ENCODE results near the gene CTIF. TPM values are rescaled to one million over a fixed set of nuclear protein-coding genes. Genes with fewer than 3 reads are reported as not detected.

Gene CTIF
- total and polyA plus RNA-seq, 7 experiments from 2014 or later = 1.3 to 11.2 (median 2.5) TPM; not detected in 2

DNA sequence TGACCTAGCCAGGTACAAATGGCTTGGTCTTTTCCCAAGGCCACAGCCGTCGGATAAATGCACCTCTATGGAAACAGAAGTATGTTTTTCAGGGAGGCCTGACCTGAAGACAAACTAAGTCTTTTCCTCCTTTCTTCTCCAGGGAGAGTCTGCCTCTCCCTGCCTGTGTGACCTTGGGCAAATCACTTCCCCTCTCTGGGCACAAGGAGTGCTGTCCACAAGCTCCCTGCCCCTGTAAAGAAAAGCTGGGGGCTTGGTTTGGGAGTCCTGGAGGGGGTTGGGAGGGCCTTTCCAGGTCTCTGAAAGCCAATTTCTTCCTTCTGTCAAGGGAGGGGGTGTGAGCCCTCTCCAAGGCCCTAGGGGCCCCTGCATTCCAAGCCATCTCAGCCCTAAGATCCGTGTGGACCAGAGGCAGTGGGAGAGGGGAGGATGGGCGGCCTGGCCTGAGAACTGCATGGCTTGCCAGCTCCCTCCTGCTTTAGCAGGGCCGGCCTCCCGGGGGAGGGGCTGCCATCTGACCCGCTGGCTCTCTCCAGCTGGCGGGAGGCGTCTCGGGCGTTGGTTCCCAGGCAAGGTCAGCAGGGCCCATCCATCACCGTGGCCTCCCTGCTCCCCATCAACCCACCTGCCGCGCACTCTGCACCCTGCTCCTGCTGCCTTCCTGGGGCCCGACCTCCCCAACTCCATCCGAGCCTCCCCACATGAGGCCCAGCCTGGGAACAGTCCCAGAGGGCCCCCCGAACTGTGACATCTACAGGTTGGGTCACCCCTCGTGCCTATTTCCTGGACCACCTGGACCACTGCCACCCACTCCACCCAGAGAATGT lies 350.5 kb downstream of the CTIF start:
- Histone ChIP-seq H3K36me3 (ENCODE audit: control insufficient read depth in 2 of 3, insufficient read depth in 3 of 3, low read length in 3 of 3) (no peaks in the 10 kb centered on the region), H3K9me3 (ENCODE audit: control insufficient read depth in 2 of 3, low read length in 3 of 3) (no peaks in the 10 kb centered on the region), H3K27ac (ENCODE audit: low read depth, low read length) (no peak overlapping the region), H3K27me3 (ENCODE audit: control insufficient read depth in 2 of 2, insufficient read depth in 2 of 2, low read length in 2 of 2) (no peaks in the 10 kb centered on the region), H3K4me1 (ENCODE audit: control insufficient read depth in 2 of 2, insufficient read depth in 2 of 2, low read length in 2 of 2) (no peaks in the 10 kb centered on the region), H3K4me3 (ENCODE audit: low read length) (no peak overlapping the region)
- intact Hi-C loops (cut with micrococcal nuclease) = no loop called here
- ChIA-PET CTCF (no interaction called here), POLR2A (no interaction called here)
- H3K27me3 Mint-ChIP-seq = peaks cover 0 to 4% (median 0%) of the 10 kb centered on the region in 5 donors
- no peak for ATAC-seq
- no peaks in the 10 kb centered on the region for H3K36me3 Mint-ChIP-seq
- DNase-seq = no peak
- peaks cover 0 to 13% (median 3%) of the 10 kb centered on the region in 7 donors for H3K4me1 Mint-ChIP-seq
- H3K27ac Mint-ChIP-seq = no peak overlapping the region
- H3K4me3 Mint-ChIP-seq = no peak overlapping the region
- H3K9me3 Mint-ChIP-seq = peaks cover 0 to 2% (median 0%) of the 10 kb centered on the region in 11 donors

DNA sequence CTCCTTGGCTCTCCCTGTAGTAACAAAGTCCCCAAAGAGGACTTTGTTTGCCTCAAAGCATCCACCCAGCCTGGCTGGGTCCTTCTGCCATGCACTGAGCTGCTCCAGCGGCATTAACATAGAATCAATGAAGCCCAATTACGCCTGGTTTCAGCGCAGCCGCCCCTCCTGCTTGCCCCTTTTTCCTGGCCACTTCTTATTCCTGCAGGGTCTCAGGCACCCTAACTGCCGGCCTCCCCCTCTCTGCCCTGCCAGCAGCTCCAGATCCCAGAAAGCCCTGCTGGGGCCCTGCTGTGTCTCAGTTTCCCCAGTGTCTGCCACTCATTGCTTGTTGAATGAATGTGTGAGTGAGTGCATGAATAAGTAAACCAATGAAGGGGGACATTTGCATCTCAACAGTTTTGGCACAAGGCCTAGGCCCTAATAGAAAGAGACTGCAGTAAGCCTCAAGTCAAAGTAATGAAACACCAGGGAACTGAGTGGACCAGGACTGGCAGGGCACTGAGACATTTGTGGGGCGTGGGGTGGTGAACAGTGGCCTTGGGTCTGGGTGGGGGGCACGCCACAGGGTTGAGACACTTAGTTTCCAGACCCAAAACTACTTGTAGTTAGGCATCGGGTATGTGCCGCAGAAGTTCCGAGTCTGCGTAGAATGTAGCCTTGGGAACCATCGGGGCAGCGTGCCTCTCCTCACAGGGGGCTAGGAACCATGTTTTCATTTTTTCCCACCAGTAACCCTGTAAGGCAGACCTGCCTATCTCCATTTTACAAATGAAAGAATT lies 351.3 kb downstream of the CTIF start:
- intact Hi-C loops (cut with micrococcal nuclease) = no loop called here
- H3K27ac Mint-ChIP-seq = peak overlapping the region in 1 of 9 donors; percentile 23
- DNase-seq = no peak
- no peaks in the 10 kb centered on the region for H3K36me3 ChIP-seq (ENCODE audit: control insufficient read depth in 2 of 3, insufficient read depth in 3 of 3, low read length in 3 of 3)
- H3K27me3 ChIP-seq (ENCODE audit: control insufficient read depth in 2 of 2, insufficient read depth in 2 of 2, low read length in 2 of 2) = no peaks in the 10 kb centered on the region
- CTCF ChIA-PET = no interaction called here
- no peak overlapping the region for H3K4me3 ChIP-seq (ENCODE audit: low read length)
- no peak overlapping the region for H3K27ac ChIP-seq (ENCODE audit: low read depth, low read length)
- H3K4me3 Mint-ChIP-seq = no peak overlapping the region
- no peaks in the 10 kb centered on the region for H3K4me1 ChIP-seq (ENCODE audit: control insufficient read depth in 2 of 2, insufficient read depth in 2 of 2, low read length in 2 of 2)
- peaks cover 0 to 2% (median 0%) of the 10 kb centered on the region in 11 donors for H3K9me3 Mint-ChIP-seq
- no peaks in the 10 kb centered on the region for H3K36me3 Mint-ChIP-seq
- POLR2A ChIA-PET = no interaction called here
- H3K9me3 ChIP-seq (ENCODE audit: control insufficient read depth in 2 of 3, low read length in 3 of 3) = no peaks in the 10 kb centered on the region
- peaks cover 0 to 11% (median 3%) of the 10 kb centered on the region in 7 donors for H3K4me1 Mint-ChIP-seq
- ATAC-seq = no peak
- no peaks in the 10 kb centered on the region for H3K27me3 Mint-ChIP-seq

DNA sequence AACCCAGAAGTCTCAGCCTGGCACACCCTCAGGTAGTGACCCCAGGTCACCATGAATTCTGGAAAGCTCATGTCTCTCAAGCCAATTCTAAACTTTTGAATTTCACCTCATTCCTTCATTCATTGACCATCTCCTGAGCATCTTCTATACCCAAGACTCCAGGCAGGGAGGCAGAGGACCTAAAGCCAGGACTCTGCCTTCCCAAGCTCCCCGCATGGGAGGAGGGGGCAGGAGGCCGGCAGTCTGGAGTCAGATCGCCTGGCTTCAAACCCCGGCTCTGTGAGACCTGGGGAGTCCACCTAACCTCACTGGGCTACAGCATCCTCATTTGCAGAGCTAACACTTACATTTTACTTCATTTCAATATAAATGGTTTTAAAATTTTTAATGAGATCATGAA lies 352.9 kb downstream of the CTIF start:
- peaks cover 0 to 15% (median 4%) of the 10 kb centered on the region in 7 donors for H3K4me1 Mint-ChIP-seq
- peak overlapping the region in 1 of 9 donors; percentile 59 for H3K27ac Mint-ChIP-seq
- Histone ChIP-seq H3K27me3 (ENCODE audit: control insufficient read depth in 2 of 2, insufficient read depth in 2 of 2, low read length in 2 of 2) (no peaks in the 10 kb centered on the region), H3K4me3 (ENCODE audit: low read length) (no peak overlapping the region), H3K9me3 (ENCODE audit: control insufficient read depth in 2 of 3, low read length in 3 of 3) (no peaks in the 10 kb centered on the region), H3K4me1 (ENCODE audit: control insufficient read depth in 2 of 2, insufficient read depth in 2 of 2, low read length in 2 of 2) (no peaks in the 10 kb centered on the region), H3K36me3 (ENCODE audit: control insufficient read depth in 2 of 3, insufficient read depth in 3 of 3, low read length in 3 of 3) (no peaks in the 10 kb centered on the region), H3K27ac (ENCODE audit: low read depth, low read length) (no peak overlapping the region)
- no peak for DNase-seq
- peaks cover 0 to 2% (median 0%) of the 10 kb centered on the region in 11 donors for H3K9me3 Mint-ChIP-seq
- ChIA-PET POLR2A (no interaction called here), CTCF (no interaction called here)
- H3K36me3 Mint-ChIP-seq = no peaks in the 10 kb centered on the region
- no peaks in the 10 kb centered on the region for H3K27me3 Mint-ChIP-seq
- ATAC-seq = no peak
- intact Hi-C loops (cut with micrococcal nuclease) = no loop called here
- H3K4me3 Mint-ChIP-seq = no peak overlapping the region

DNA sequence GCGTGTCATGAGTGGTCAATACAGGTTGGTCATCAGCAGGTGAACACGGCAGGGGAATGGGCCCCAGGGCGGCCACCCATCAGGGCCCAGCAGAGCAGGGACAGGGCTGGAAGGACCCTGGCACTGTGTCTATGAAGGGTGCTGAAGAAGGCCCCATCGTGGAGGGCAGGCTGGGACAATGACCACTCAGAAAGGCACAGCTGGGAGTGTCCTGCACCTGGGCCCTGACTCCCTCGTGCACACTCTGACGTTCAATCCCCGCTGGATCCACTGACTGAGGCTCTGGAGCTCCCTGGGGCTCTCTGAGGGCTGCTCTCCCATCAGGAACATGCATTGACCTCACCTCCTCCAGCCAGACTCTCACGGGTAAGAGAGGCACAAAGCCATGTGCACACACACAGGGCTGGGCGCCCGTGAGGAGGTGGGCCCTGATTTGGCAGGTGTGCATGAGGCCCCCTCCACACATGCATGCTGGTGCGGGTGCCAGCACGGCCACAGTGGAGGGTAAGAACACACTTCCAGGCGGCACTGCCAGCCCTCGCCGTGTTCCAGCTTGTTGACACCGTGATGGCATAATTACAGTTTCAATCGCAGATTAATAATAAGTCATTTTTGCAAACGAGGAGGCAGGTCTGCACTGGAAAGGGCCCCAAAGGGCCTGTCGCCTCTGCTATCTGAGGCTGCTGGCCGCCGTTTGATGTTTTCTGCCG lies 353.5 kb downstream of the CTIF start:
- no peaks in the 10 kb centered on the region for H3K27me3 Mint-ChIP-seq
- intact Hi-C loops (cut with micrococcal nuclease) = no loop called here

DNA sequence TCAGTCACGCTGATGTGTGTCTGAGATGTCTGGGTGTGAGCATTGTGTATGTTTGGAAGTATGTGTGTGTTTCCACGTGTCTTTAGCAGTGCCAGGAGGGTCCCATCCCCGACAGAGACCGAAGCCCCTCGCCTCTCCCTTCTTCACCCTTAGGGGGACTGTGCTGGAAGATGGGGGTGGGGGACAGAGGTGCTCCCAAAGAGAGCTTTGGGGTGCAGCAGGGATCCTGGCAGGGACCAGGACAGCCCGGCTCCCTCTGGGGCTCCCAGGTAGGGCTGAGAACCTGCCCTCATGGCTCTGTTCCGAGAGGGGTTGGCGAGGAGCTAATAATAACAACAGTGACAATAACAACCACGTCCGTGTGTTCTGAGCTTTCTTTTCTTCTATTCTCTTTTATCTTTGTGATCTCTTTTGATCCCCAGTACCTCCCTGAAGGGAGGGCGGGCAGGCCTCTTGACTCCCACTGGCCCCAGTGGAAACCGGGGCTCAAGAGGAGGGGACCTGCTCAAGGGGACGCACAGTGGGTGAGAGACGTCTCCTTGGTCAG lies 354.3 kb downstream of the CTIF start:
- Histone ChIP-seq H3K27ac (ENCODE audit: low read depth, low read length) (no peak overlapping the region), H3K4me1 (ENCODE audit: control insufficient read depth in 2 of 2, insufficient read depth in 2 of 2, low read length in 2 of 2) (no peaks in the 10 kb centered on the region), H3K27me3 (ENCODE audit: control insufficient read depth in 2 of 2, insufficient read depth in 2 of 2, low read length in 2 of 2) (no peaks in the 10 kb centered on the region), H3K4me3 (ENCODE audit: low read length) (no peak overlapping the region), H3K9me3 (ENCODE audit: control insufficient read depth in 2 of 3, low read length in 3 of 3) (no peaks in the 10 kb centered on the region), H3K36me3 (ENCODE audit: control insufficient read depth in 2 of 3, insufficient read depth in 3 of 3, low read length in 3 of 3) (no peaks in the 10 kb centered on the region)
- ChIA-PET CTCF (interaction anchor here (0.6 kb wide), 1 partner anchor 61 kb away, joined by 3 read pairs; no protein-coding TSS in a partner anchor), POLR2A (no interaction called here)
- H3K36me3 Mint-ChIP-seq = no peaks in the 10 kb centered on the region
- ATAC-seq (no peak), DNase-seq (no peak)
- peak overlapping the region in 1 of 9 donors; percentile 1 for H3K27ac Mint-ChIP-seq
- H3K4me1 Mint-ChIP-seq = peaks cover 0 to 17% (median 7%) of the 10 kb centered on the region in 7 donors
- H3K9me3 Mint-ChIP-seq = peaks cover 0 to 2% (median 0%) of the 10 kb centered on the region in 11 donors
- no peaks in the 10 kb centered on the region for H3K27me3 Mint-ChIP-seq
- intact Hi-C loops (cut with micrococcal nuclease) = no loop called here
- no peak overlapping the region for H3K4me3 Mint-ChIP-seq

More for the DNA sequence above, 353.5 kb downstream of the CTIF start:
- Mint-ChIP-seq H3K9me3 (peaks cover 0 to 2% (median 0%) of the 10 kb centered on the region in 11 donors), H3K36me3 (no peaks in the 10 kb centered on the region), H3K27ac (peak overlapping the region in 1 of 9 donors; percentile 1), H3K4me1 (peaks cover 0 to 17% (median 7%) of the 10 kb centered on the region in 7 donors), H3K4me3 (no peak overlapping the region)
- POLR2A ChIA-PET = no interaction called here
- no peak for ATAC-seq
- Histone ChIP-seq H3K27ac (ENCODE audit: low read depth, low read length) (no peak overlapping the region), H3K27me3 (ENCODE audit: control insufficient read depth in 2 of 2, insufficient read depth in 2 of 2, low read length in 2 of 2) (no peaks in the 10 kb centered on the region), H3K9me3 (ENCODE audit: control insufficient read depth in 2 of 3, low read length in 3 of 3) (no peaks in the 10 kb centered on the region), H3K4me1 (ENCODE audit: control insufficient read depth in 2 of 2, insufficient read depth in 2 of 2, low read length in 2 of 2) (no peaks in the 10 kb centered on the region), H3K4me3 (ENCODE audit: low read length) (no peak overlapping the region), H3K36me3 (ENCODE audit: control insufficient read depth in 2 of 3, insufficient read depth in 3 of 3, low read length in 3 of 3) (no peaks in the 10 kb centered on the region)
- CTCF ChIA-PET = no interaction called here
- no peak for DNase-seq

Measured in naive thymus-derived CD4-positive, alpha-beta T cell (primary cell).